Measurements from ENCODE around the gene SAFB.

The SAFB gene

GRCh38 chr19:5717215-5717935 is 94.5 kb downstream of the SAFB start:
- TF ChIP-seq ZC3H10 (CRISPR knock-in tag; IDR thresholded peaks at IDR 0.05), result no peak
- TF ChIP-seq PPARA (CRISPR knock-in tag; IDR thresholded peaks at IDR 0.05; ENCODE audit: borderline replicate concordance), result no peak
- TF ChIP-seq ESRRG (CRISPR knock-in tag; IDR thresholded peaks at IDR 0.05), result no peak
- no peak for TF ChIP-seq ZNF70 (CRISPR knock-in tag; IDR thresholded peaks at IDR 0.05)
- TF ChIP-seq TOX (CRISPR knock-in tag; IDR thresholded peaks at IDR 0.05; ENCODE audit: borderline replicate concordance), result no peak
- TF ChIP-seq ISL1 (CRISPR knock-in tag; IDR thresholded peaks at IDR 0.05), result no peak
- no peak for TF ChIP-seq ARNTL (CRISPR knock-in tag; IDR thresholded peaks at IDR 0.05; ENCODE audit: borderline replicate concordance, low read depth)
- no peak for ATAC-seq
